Measurements from ENCODE around the gene ZNF529.

Gene ZNF529

DNA sequence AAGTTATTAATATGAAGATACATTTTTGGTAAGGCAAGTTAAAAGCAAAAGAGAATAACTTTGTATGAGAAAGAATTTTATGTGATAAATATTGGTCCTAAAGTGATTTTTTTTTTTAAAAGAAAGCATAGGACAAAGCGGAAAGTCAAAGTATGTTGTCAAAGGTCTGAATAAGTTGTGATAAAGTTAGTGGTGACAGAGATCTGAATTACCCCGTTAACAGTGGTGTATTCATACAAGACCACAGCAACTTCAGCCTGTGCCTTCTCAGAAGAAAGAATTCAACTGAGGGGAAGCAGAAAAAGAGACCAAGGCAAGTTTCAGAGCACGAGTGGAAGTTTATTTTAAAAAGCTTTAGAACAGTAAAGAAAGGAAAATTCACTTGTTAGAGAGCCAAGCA lies 64.8 kb downstream of the ZNF529 start:
- no peak for DNase-seq

DNA sequence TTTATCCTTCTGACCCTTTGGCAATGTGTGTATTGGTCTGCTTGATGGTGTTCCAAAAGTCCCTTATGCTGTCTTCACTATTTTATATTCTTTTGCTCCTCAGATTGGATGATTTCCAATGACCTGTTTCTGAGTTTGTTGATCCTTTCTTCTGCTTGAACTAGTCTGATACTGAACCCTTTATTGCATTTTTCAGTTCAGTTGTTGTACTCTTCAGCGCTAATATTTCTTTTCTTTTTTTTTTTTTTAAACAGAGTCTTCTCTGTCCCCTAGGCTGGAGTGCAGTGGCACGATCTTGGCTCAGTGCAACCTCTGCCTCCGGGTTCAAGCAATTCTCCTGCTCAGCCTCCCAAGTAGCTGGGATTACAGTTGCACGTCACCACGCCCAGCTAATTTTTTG lies 71.1 kb downstream of the ZNF529 start:
- no peak for DNase-seq

DNA sequence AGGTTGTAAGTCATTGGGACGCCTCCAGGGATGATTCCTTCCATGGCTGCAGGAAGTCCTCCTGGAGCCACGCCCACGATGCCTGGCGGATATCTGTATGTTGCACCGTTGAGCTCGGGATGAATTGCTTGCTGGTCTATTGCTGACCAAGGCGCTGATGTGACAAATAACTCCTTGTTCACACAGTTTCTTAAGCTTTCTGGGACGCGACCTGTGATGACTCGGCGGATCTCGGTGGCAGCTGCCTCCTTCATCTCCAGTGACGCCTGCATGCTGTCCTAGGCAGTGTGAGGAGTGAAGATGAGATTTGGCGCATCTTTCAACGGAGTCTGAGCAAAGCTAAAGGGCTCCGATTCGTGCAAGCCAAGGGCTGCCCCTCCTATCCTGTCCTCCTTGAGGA lies 76.1 kb downstream of the ZNF529 start:
- DNase-seq, result no peak
